Ecto neural progenitor cell (in vitro differentiated cells): Measurements from ENCODE around the gene RSPH1.
A peak's percentile ranks its signal among the peaks of the same experiment; 100 is the strongest.

Experiments
- DNase-seq: peaks from one replicate; pipeline ENCODE4 v3.0.0-alpha.2; 2018; ENCODE audit warnings: low spot score

The RSPH1 gene

DNA sequence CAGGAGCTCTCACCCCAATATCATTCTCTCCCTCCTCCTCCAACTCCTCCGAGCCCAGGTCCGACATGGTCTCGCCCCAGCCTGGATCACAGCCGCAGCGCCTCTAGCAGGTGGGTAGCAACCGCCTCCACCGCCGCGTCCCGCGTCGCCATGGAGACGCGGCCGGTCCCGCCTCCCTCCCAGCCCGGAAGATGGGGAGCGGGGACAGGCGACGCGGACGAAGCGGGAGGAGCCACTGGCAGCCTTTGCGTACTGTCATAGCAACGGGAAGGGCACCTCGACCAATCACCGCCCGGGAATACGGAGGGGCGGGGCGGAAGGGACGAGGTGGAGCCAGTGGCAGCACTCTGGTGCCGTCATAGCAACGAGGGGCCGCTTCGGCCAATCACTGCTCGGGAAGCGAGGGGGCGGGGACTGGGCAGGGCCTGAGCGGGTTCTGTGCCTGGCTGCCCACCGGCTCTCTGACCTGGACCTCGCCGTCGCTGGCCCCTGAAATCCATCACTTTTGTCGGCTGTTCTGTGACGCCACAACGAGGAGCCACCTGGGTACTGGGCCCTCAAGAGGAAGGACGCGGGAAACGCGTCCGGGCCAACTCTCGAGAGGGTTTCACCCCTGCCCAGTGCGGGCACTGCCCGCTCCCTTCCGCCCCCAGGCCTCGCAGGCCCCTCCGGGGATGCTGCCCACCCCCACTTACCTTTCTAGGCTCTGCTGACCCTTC, at the start of gene RSPH1:
RSPH1 (minus strand) TSS at position 105 of the 719 bp plus-strand sequence; CDS start at position 67, 38 bp downstream.
- peak; percentile 100 for DNase-seq

DNA sequence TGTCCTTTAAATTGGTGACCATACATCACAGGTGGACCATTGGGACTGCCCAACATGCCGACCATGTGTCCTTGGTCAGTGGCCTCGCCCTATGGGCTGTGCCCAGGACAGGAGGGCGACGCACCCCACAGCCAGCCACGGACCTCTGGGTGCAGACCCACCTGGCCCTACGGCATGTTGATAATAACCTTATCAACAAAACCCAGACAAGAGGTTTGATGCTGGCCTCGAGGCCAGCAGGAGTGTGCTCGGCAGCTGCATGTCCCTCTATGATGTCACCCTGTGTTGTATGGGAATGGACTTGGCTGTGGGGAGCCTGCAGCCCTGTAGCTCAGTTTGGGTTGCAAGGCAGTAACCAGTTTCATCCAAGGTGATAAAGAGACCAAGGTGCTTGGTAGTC, 49.7 kb upstream of the RSPH1 start:
- DNase-seq = no peak

DNA sequence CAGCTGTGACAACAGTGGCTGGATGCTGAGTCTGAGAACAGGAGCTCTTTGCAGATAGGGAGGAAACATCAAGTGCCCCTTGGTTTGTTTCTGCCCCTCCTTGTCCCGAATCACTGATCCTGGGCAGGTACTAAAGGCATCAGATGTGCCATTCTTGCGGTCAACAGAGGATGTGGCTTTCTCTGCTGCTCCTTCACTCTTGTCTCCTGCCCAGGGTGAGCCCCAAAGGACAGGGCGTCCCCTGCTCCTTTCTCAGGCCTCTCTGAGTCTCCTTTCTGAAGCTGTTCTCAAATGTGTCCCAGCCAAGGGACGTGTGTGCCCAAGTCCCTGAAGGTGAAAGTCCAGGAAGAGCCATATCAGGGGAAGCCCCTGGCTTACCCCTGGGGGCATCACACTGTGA, 49.3 kb upstream of the RSPH1 start:
- no peak for DNase-seq

DNA sequence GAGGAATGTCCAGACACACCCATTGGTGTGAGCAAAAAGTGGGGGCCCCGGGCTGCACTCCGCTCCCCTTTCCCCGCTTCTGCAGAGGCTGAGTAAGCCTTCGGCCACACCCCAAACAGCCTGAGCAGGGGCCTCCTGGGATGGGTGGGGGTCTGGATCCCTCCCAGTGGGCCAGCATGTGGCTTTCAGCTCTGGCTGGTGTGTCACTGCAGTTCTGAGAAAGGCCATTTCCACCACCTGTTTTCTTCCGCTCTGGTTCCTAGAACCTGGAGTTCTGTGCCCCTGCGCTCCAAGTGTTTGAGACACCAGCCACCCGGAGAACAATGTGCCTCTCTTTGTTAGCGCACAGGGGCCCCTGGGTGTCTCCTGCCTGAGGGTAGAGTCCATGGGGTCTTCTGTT, 48.5 kb upstream of the RSPH1 start:
- no peak for DNase-seq

GRCh38 chr21:42543106-42543847, 47.3 kb upstream of the RSPH1 start:
- no peak for DNase-seq

DNA sequence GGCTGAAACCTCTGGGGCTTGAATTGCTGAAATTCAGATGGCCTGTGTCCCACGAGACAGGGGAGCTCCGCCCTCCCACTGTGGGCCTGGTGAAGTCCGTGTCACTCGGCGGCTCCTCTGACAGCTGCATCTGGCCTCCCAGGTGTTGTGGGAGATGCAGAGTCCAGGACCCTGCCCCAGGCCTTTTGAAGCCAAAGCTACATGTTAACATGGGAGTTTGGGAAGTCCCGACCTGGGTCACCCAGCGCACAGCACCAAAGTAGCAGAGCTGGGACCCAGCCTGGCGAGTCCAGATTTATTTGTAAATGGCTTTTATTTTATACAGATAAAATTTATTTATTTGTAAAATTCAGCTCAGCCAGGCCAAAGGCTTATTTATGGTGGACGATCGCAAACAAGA, 46.6 kb upstream of the RSPH1 start:
- no peak for DNase-seq

DNA sequence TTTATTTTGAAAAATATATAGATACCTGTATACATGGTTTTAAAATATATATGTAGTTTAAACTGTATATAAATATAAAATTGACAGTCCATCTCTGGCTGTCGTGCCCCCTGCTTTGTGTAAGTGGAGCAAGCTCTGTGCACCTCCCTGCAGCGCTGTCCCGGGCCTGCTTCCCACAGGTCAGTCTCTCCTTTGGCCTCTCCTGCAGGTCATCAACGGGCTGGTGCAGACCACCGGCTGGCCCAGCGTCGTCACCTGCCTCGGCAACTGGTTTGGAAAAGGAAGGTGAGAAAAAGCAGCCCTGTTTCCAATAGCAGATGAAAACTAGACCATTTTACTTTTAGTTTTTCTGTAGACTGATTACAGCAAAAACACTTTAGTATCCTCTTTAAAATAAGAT, 46.2 kb upstream of the RSPH1 start:
- DNase-seq = no peak

DNA sequence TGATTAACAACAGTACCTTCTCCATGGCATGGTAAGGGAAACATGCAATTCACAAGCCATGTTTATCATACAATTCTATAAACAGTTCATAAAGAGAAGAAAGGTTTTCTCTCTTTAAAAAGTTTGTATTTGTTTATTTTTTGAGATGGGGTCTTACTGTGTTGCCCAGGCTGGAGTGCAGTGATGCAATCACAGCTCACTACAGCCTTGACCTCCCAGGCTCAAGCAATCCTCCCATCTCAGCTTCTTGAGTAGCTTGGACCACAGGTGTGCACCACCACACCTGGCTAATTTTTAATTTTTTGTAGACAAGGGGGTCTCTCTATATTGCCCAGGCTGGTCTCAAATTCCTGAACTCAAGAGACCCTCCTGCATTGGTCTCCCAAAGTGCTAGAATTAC, 45.6 kb upstream of the RSPH1 start:
- no peak for DNase-seq

GRCh38 chr21:42541174-42541573, 45.1 kb upstream of the RSPH1 start:
- DNase-seq = no peak

DNA sequence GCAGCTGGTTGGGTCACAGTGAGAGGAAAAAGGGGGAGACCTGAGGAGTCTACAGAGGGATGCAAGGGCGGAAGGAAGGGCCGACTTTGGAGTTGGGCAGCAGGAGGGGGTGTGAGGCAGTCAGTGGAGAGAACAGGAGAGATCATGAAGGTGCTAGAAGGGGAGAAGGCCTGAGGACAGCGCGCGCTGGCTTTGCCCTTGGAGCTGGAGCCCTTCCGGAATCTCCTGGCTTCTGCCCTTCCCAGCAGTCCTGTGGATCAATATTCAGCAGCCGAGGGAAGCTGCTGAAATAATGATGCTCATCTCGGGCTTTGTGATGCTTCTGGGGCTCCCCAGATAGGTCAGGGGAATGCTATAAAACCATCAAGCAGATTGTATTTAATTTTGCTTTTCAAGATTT, 44.4 kb upstream of the RSPH1 start:
- DNase-seq = no peak

DNA sequence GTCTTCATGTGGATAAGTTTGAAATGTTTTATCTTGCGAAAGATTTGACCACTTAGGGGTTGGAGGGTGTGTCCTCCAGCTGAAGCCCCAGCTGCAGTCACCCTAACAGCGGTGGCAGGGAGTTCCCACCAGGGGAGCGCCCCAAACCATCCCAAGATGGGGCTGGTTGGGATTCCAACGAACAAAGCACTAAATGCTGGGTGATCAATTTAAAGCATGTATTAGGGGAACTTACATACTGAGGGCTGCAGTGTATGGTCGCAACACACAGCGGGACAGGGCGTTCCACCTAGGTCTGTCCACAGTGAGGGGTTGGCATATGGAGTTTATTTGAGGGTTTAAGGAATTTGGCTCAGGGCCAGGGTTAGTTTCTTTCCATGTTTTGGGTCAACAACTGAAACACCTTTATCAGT, 43.9 kb upstream of the RSPH1 start:
- DNase-seq = no peak

GRCh38 chr21:42539342-42539741, 43.3 kb upstream of the RSPH1 start:
- DNase-seq = no peak

DNA sequence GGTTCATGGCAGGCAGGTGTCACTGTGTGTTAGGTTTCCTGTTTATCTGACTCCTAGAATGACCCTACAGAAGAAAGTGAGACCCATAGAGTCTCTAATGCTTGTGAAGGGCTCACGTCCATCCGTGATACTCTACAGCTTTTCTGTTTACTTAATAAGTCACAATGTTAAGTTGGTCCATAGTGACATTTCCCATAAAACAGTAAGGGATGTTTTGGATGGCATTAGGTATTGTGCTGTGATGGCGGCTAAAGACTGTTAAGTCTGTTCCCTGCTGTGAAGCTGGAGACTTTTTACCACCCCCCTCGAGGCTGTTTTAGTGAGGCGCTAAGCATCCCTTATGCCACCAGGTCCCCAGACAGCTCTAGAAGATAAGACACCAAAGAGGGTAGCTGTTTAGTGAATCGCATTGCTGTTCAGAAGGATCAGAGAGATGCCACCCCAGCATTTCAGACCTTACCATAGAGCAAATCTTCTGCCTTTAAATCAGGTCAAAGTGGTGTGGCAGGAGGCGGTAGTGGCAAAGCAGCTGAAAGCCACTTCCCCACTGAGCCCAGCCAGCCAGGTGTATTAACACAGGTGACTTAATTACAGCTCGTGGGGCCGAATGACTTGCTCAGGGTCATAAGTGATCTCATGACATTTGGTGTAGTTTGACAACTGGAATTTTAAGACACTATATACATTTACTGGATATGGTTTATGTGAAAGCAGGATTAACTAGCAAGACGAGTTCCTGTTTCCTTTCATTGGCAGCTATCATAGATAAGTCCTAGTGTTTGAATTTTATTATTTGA, 42.7 kb upstream of the RSPH1 start:
- DNase-seq = no peak

DNA sequence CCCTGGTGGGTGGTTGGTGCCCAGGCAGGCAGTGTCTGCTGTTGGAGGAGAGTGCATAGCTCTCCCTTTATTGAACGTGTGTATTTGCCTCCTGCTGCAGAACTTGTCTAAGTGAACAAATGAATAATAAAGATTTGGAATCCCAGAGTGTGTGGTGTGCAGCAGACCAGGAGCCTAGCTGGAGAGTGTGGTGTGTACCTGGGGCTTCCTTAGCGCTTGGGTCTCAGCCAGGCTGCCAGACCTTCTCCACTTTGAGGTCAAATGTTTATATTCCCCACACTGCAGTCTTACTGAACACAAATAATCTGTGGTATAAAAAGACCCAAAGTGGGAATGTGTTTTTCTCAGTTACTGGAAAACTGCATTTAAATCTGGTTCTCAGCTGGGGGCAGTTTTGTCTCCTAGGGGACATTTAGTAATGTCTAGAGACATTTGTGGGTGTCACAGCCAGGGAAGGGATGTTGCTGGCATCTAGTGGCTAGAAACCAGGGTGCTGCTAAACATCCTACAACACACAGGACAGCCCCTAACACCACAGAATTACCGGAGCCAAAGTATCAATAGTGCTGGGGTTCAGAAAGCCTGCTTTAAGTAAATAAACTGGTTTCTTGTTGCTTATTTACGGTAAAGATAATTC, 41.2 kb upstream of the RSPH1 start:
- no peak for DNase-seq

DNA sequence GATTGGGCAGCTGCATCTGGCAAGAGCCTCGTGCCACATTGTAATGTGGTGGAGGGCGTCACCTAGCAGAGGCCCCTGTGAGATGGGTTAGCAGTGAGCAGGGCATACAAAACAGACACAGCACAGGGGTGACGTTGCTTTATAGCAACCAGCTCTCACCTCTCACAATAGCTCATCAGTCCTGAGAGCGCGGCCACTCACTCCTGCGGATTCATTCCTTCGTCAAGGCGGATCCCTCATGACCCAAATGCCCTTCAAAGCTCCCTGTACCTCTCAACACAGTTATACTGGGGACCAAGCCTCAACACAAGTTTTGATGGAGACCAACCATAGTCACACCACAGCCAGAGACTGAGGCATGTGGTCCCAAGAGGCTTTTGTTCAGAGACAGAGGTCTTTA, 40.6 kb upstream of the RSPH1 start:
- DNase-seq = no peak

DNA sequence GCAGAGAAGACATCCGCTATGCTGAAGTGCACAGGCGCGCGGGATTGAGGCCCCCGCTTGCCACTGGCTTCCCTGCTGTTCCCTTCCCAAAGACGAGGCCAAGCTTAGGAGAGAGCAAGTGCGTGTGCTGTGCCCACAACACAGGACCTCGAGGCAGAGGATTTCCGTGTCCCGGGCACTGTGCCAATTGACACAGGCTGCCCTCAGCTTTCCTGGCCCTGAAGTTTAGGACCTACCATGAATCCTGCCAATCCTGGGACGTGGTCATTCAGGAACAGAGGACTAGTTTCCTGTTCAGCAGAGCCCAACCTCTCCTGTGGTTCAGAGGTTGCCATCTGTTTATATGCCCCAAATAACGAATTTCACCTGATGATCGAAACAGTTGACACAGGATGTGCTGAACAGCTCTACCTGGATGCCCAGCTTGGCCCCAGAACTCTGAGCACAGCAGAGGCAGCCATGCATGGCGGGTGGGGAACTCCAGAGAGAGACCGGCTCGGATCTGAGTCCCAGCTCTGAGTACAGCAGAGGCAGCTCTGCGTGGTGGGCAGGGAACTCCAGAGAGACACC, 39.7 kb upstream of the RSPH1 start:
- DNase-seq = no peak

DNA sequence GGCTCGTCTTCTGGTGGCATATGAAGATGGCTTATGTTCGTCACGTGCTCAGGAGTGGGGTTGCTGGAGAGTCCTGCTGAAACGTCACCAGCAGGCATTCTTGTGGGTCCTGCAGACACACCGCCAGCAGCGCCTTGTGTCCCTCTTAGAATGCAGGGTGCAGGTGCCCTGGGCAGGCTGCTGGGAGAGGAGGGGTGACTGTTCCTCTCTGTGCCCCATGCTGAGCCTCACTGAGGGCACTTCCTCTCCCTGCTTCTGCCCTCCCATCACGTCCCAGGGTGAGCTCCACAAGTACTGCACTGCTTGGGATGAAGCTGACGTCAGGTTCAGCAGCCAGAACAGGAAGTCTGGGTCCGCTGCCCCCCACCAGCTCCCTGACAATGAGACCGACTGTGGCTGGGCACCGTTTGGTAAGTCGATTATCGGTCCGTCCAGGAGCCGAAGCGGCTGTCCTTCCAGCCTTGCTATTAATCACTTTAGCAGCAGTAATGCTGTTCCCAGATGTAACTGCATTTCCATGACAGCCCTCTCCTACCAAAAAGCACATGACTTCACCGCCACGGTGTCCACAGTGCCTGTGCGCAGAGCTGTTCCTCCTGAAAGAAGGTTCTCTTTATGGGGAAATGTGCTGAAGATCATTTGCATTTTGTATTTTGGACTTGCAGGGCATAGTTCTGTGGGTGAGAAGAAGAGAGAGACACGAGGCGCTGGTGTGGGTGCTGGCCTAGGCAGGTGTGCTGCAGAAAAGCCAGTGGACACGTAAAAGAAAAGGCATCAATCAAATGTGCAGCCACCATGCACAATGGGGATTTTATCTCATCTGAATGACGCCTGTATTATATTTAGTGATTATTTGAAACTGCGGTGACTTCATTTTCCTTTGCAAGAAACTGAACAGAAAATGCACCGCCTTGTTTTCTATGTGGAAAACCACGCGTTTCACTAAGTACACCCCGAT, 38.7 kb upstream of the RSPH1 start:
- no peak for DNase-seq

DNA sequence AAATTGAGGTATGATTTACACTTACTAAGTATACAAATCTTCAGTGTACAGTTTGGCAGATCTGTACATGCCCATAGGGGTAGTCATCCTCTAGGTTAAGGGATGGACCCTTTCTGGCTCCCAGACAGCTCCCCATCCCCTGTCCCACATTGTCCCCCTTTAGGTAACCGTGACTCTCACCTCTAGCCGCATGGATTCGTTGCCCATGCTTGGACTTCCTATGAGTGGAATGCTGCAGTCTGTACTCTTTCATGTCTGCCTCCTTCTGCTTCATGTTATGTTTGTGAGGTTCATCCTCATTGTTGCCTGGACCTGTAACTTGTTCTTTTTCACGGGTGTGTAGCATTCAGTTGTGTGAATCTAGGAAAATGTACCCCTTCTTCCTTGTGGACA, 37.9 kb upstream of the RSPH1 start:
- no peak for DNase-seq

DNA sequence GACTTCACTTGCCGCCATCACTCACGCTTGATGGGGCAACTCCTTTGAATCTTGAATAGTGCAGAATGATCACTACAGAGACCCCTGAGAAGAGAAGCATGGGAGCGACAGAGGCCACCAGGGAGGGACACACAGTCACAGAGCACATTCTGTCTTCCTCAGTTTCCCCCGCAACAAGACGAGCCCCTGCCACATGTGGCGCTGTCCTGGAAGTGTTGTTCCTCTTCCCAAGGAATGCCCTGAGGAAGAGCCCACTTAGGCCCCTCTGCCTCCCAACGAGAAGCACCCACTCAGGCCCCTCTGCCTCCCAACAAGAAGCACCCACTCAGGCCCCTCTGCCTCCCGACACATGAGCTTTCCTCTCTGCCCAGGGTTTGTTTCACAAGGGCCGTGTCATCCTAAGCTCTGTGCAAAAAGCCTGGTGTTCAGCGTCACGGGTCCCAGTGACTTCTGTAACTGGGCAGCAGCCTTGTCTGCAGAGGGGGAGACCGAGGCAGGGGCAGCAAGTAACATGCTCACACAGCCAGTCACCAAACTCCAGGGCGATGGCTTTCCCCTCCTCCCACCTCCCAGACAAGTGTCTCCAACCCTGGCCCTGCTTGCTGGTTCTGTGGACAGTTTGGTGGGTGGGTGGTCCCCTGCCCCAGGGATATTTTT, 37.4 kb upstream of the RSPH1 start:
- DNase-seq = no peak

- DNase-seq = no peak
These were observed 36.6 kb upstream of the RSPH1 start for GRCh38 chr21:42532466-42533181.
